Duodenal mucosa (tissue), 2 donors: Measurements from ENCODE around the gene BCOR.

Experiments
- H3K27ac ChIP-seq: one replicate; pipeline ENCODE4 v1.7.0; 2013; ENCODE audit warnings: low read depth, low read length
- H3K27me3 ChIP-seq, 2 donors: one replicate each; pipeline ENCODE4 v1.7.0; 2013; ENCODE audit warnings: low read length in 2 of 2, control low read depth in 1 of 2; ENCODE audit not compliant: insufficient read depth in 2 of 2, control insufficient read depth in 1 of 2
- H3K36me3 ChIP-seq, 2 donors: one replicate each; pipeline ENCODE4 v1.7.0; 2013; ENCODE audit warnings: low read length in 2 of 2, control low read depth in 1 of 2; ENCODE audit not compliant: insufficient read depth in 2 of 2, control insufficient read depth in 1 of 2
- H3K4me1 ChIP-seq, 2 donors: one replicate each; pipeline ENCODE4 v1.7.0; 2013; ENCODE audit warnings: low read length in 2 of 2, control low read depth in 1 of 2; ENCODE audit not compliant: insufficient read depth in 2 of 2, control insufficient read depth in 1 of 2
- H3K4me3 ChIP-seq, 2 donors: one replicate each; pipeline ENCODE4 v1.7.0; 2013; ENCODE audit warnings: low read length in 2 of 2, low read depth in 1 of 2
- H3K9ac ChIP-seq, 2 donors: one replicate each; pipeline ENCODE4 v1.7.0; 2013; ENCODE audit warnings: low read length in 2 of 2, low read depth in 1 of 2
- H3K9me3 ChIP-seq, 2 donors: one replicate each; pipeline ENCODE4 v1.7.0; 2013; ENCODE audit warnings: low read length in 2 of 2, control low read depth in 1 of 2; ENCODE audit not compliant: control insufficient read depth in 1 of 2

Gene BCOR

GRCh38 chrX:40030205-40030604, 67.6 kb downstream of the BCOR start:
- no peaks in the 10 kb centered on the region for H3K27me3 ChIP-seq
- no peaks in the 10 kb centered on the region for H3K9me3 ChIP-seq
- no peaks in the 10 kb centered on the region for H3K4me1 ChIP-seq
- H3K4me3 ChIP-seq, result no peak overlapping the region
- no peaks in the 10 kb centered on the region for H3K36me3 ChIP-seq
- H3K27ac ChIP-seq, result no peak overlapping the region
- H3K9ac ChIP-seq, result no peak overlapping the region

DNA sequence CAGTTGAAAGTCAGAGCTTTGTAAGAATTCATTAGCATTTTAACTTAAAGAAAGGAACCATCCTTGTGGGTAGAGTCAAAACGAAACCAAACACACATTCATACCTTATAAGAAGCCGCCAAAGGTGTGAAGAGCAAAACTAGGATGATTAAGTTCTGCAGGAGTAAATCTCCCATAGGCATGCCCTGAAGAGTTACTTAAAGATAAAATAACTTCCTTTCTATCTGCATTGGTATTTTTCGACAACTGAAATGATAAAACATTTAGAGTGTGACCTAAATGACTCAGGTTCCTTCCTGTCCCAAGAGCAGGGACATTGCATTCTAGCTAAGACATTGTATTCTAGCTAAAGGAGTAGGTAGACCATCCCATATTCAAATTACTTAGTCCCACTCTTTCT, 75.3 kb downstream of the BCOR start:
- Histone ChIP-seq H3K4me1 (no peaks in the 10 kb centered on the region), H3K27me3 (no peaks in the 10 kb centered on the region), H3K9ac (no peak overlapping the region), H3K36me3 (no peaks in the 10 kb centered on the region), H3K4me3 (no peak overlapping the region), H3K27ac (no peak overlapping the region), H3K9me3 (no peaks in the 10 kb centered on the region)

DNA sequence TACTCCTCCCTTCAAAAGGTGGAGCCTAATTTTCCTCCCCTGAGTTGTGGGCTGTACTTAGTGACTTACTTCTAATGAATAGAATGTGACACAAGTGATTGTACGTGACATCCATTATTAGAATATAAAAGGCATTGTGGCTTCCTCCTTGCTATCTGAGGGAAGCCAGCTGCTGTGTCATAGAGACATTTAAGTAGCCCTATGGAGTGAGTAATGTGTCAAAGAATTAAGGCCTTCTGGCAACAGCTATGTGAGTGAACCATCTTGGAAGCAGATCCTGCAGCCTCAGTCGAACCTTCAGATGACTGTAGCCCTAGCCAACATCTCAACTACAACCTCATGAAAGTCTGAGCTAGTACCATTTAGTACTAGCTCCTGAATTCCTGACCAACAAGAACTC, 76.1 kb downstream of the BCOR start:
- H3K9me3 ChIP-seq, result no peaks in the 10 kb centered on the region
- no peaks in the 10 kb centered on the region for H3K4me1 ChIP-seq
- H3K36me3 ChIP-seq, result no peaks in the 10 kb centered on the region
- no peak overlapping the region for H3K27ac ChIP-seq
- no peak overlapping the region for H3K9ac ChIP-seq
- H3K27me3 ChIP-seq, result no peaks in the 10 kb centered on the region
- H3K4me3 ChIP-seq, result no peak overlapping the region

- no peaks in the 10 kb centered on the region for H3K27me3 ChIP-seq
- H3K36me3 ChIP-seq, result no peaks in the 10 kb centered on the region
- H3K27ac ChIP-seq, result no peak overlapping the region
Observed at GRCh38 chrX:40019541-40019940, 78.2 kb downstream of the BCOR start.

DNA sequence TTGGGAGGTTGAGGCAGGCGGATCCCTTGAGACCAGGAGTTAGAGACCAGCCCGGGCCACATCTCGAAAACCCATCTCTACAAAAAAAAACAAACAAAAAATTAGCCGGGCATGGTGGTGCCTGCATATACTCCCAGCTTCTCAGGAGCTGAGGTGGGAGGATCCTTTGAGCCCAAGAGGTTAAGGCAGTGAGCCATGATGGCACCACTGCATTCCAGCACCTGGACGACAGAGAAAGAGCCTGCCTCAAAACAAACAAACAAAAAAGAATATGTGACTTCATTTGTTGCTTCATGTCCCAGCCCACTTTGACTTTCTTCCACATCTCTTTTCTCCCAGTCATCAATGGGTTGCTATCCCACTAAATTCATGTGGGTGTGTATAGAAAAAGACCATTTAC, 79.7 kb downstream of the BCOR start:
- Histone ChIP-seq H3K9me3 (no peaks in the 10 kb centered on the region), H3K27ac (no peak overlapping the region), H3K4me3 (no peak overlapping the region), H3K27me3 (no peaks in the 10 kb centered on the region), H3K9ac (no peak overlapping the region), H3K36me3 (no peaks in the 10 kb centered on the region), H3K4me1 (no peaks in the 10 kb centered on the region)

More at GRCh38 chrX:40019541-40019940, 78.2 kb downstream of the BCOR start:
- Histone ChIP-seq H3K4me1 (no peaks in the 10 kb centered on the region), H3K9me3 (no peaks in the 10 kb centered on the region), H3K4me3 (no peak overlapping the region), H3K9ac (no peak overlapping the region)

DNA sequence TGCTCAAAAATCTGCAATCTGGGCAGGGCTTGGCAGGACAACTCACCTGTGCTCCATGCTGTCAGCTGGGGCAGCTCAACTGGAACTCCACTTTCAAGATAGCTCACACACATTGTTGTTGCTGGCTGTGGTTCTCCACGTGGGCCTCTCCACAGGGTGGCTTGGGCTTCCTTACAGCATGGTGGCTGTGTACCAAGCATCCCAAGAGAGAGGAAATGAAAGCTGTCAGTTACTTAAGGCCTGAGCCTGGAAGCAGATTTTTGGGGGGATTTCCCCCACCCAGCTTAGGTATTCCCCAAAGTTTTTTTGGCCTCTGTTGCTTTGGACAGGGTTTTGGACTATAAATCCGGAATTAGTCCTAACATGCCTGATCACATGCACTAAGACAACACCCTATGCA, 81.0 kb downstream of the BCOR start:
- H3K36me3 ChIP-seq, result no peaks in the 10 kb centered on the region
- H3K27ac ChIP-seq, result no peak overlapping the region
- peaks cover 0 to 6% of the 10 kb centered on the region in 2 donors for H3K4me1 ChIP-seq
- no peaks in the 10 kb centered on the region for H3K27me3 ChIP-seq
- H3K9ac ChIP-seq, result no peak overlapping the region
- no peak overlapping the region for H3K4me3 ChIP-seq
- H3K9me3 ChIP-seq, result no peaks in the 10 kb centered on the region

DNA sequence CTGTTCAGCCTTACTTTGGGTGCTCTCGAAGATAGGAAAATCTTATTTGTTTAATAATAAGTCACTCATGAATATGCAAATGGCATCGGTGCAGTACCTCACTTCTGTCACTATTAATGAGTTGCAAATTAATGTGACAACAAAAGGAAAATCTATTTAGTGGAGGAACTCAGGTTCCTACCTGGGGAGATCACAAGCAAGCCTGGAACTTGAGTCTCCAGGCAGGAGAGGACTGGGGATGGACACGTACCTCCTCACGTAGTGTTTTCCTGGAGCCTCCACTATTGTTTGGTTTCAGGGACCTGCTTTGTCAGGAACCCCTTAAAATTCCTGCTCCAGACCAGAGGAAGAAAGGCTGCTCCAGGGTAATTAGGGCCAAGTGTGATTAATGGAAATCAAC, 82.1 kb downstream of the BCOR start:
- no peak overlapping the region for H3K9ac ChIP-seq
- peaks cover 0 to 8% of the 10 kb centered on the region in 2 donors for H3K4me1 ChIP-seq
- H3K27ac ChIP-seq, result no peak overlapping the region
- no peaks in the 10 kb centered on the region for H3K9me3 ChIP-seq
- H3K36me3 ChIP-seq, result no peaks in the 10 kb centered on the region
- no peak overlapping the region for H3K4me3 ChIP-seq
- H3K27me3 ChIP-seq, result no peaks in the 10 kb centered on the region

DNA sequence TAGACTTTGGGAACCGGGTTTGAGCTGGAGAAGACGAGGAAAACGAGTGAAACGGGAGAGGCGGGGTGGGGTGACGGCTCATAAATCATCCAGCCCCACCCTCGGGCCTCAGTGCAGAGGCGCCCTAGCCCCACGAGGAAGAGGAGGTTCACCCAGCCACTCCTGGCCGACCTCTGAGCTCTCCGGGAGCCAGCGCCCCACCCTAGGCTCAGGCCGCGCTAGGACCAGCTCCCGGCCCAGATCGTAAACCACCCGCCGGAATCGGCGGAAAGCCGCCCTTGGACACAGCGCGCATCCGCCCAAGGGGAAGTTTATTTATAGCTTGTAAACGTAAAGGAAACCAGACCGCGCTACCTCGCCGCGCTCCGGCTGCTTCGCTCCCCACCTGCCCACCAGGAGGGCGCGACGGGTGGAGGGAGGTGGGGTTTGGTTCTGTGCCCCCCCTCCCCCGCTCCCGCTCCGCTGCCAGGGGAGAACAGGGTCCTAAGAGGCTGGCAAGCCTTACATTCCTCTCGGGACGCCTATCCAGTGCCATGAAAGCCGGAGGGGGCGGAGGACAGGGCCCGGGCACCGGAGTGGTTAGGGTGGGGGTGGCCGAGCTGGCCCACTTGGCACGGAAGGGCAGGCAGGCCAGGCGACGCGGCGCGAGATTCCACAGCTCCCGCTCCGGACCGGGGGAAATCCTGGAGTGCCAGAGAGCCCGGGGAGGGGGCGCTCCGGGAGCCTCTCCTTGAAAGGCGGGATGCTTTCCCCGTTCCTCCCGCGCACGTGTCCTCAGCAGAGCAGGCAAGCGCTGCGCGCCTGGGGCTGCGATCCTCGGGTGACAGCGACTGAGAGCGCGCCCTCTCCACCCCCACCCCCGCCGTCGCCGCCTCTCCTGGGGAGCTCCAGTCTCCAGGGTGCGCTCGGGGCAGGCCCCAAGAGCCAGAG, 84.2 kb downstream of the BCOR start:
- Histone ChIP-seq H3K9ac (peak overlapping the region; percentile 66 to 70), H3K9me3 (no peaks in the 10 kb centered on the region), H3K27me3 (no peaks in the 10 kb centered on the region), H3K4me3 (peak overlapping the region; percentile 61), H3K4me1 (peaks cover 0 to 10% of the 10 kb centered on the region in 2 donors), H3K36me3 (no peaks in the 10 kb centered on the region), H3K27ac (peak overlapping the region; percentile 94)

DNA sequence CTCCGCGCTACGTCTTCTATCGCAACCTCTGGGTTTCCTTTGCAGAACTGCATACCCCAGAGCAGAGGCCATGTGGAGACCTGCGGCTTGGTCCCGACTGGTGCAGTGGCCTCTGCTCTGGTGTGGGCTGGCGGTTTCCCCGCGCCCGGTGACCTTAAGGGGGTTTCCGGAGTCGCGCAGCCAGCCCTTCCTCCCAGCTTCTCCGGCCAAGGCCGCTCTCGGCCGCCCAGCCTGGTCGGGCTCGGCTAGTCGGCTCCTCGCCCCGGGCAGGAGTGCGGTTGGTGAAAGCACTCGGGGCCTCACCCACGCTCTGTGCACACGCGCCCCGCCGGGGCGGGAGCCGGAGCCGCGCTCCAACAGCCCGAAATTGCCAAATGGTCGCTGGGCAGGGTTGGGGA, 84.9 kb downstream of the BCOR start:
- Histone ChIP-seq H3K36me3 (no peaks in the 10 kb centered on the region), H3K27ac (peak overlapping the region; percentile 94), H3K9ac (peak overlapping the region; percentile 66 to 70), H3K9me3 (no peaks in the 10 kb centered on the region), H3K4me1 (peaks cover 0 to 11% of the 10 kb centered on the region in 2 donors), H3K27me3 (no peaks in the 10 kb centered on the region), H3K4me3 (peak overlapping the region; percentile 61)

DNA sequence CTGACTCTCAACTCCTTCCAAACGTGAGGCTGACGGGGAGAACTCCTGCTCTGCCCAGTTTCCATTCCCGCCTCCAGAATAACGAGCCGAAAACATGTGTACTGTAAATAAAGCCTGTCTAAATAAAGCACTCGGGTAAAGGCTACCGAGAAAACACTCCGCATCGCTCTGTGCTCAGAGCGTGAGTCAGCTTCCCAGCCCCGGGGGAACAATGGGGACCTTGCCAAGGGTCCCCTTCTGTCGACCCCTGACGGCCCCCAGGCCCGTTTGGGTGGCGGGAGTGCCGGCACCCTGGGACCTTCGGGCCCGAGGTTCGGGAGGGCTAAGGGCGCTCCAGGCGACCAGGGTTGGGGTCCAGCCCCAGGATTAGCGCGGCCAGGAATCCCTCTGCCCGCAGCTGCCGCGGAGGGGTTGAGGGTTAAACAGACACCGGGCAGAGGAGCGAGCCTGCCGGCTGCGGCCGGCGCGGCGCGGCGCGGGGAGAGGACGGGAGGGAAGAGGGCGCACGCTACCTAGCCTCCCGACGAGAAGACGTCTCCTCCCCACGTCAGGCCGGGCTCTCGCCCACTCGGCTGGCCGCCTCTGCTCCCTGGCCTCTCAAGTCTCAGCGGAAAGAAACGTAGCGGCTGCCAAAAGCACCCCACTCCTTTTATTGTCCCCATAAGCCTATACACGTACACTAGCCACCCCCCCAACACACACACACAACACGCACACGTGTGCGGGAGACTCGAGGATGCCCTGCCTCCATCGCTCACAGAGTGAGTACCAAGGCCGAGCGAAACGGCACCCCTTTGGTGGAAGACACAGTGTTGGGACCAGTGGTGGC, 85.5 kb downstream of the BCOR start:
- Histone ChIP-seq H3K9me3 (no peaks in the 10 kb centered on the region), H3K36me3 (no peaks in the 10 kb centered on the region), H3K9ac (peak overlapping the region; percentile 66 to 70), H3K27me3 (no peaks in the 10 kb centered on the region), H3K4me1 (peaks cover 0 to 11% of the 10 kb centered on the region in 2 donors), H3K4me3 (peak overlapping the region; percentile 61), H3K27ac (peak overlapping the region; percentile 94)
